T-cell (primary cell): ENCODE data around the gene AGBL3. TPM values are rescaled to one million over a fixed set of nuclear protein-coding genes. Genes with fewer than 3 reads are reported as not detected.

Experiments
- ATAC-seq, 4 experiments: fragments of 200-7000 bp in 3 of 4; fragments of 150-1000 bp in 1 of 4; cut with Tn5 transposase; replicated peaks in 1 of 4; 1 replicate in 3 of 4; 2 replicates in 1 of 4; pipeline ENCODE4 v1.10.0; 2021; ENCODE audit warnings: moderate library complexity in 3 of 4, mild to moderate bottlenecking in 2 of 4, moderate number of reproducible peaks in 1 of 4
- CTCF ChIA-PET, 2 donors: fragments of 300-600 bp; sonication (Branson Sonifier 250); formaldehyde crosslinking; loops; one replicate each; lab custom pipeline; 2022; ENCODE audit warnings: antibody characterized with exemption in 2 of 2; lab: Charles Lee
- POLR2A ChIA-PET, 2 donors: fragments of 300-600 bp; sonication (Branson Sonifier 250); formaldehyde crosslinking; loops; one replicate each; lab custom pipeline; 2022; ENCODE audit warnings: antibody characterized with exemption in 2 of 2; lab: Charles Lee
- DNase-seq, 35 experiments: peaks; one replicate each; pipeline versions ENCODE4 v3.0.0 to v3.0.0-alpha.2; 2013 to 2023
- H3K27ac ChIP-seq: one replicate; pipeline ENCODE4 v1.5.1; 2013; ENCODE audit warnings: low read length
- H3K27me3 ChIP-seq, 2 experiments: replicated peaks in 1 of 2; 1 replicate in 1 of 2; 2 replicates in 1 of 2; pipeline versions ENCODE4 v1.6.1 to v1.7.0; 2013; ENCODE audit warnings: low read length in 1 of 2, mixed read lengths in 1 of 2; ENCODE audit not compliant: control insufficient read depth in 2 of 2, insufficient read depth in 2 of 2; ENCODE audit errors: extremely low read depth in 1 of 2
- H3K36me3 ChIP-seq, 2 donors: 1 replicate in 1 of 2; 2 replicates in 1 of 2; pipeline versions ENCODE4 v1.6.1 to v1.7.0; 2013; ENCODE audit warnings: low read length in 1 of 2; ENCODE audit not compliant: control insufficient read depth in 2 of 2, insufficient read depth in 1 of 2; ENCODE audit errors: extremely low read depth in 1 of 2
- H3K4me1 ChIP-seq, 2 experiments: 1 replicate in 1 of 2; 2 replicates in 1 of 2; pipeline versions ENCODE4 v1.6.1 to v1.7.0; 2013; ENCODE audit warnings: low read length in 2 of 2, mixed read lengths in 1 of 2; ENCODE audit not compliant: insufficient read depth in 2 of 2, control insufficient read depth in 1 of 2; ENCODE audit errors: extremely low read depth in 1 of 2
- H3K4me3 ChIP-seq, 2 donors: 1 replicate in 1 of 2; 2 replicates in 1 of 2; pipeline versions ENCODE4 v1.5.1 to v1.7.0; 2013; ENCODE audit warnings: mild to moderate bottlenecking in 2 of 2, low read length in 1 of 2, moderate library complexity in 1 of 2; ENCODE audit not compliant: control insufficient read depth in 1 of 2; ENCODE audit errors: extremely low read depth in 1 of 2
- H3K9me3 ChIP-seq: 2 replicates; pipeline ENCODE4 v1.7.0; 2013
- H3K27ac Mint-ChIP-seq, 2 donors: one replicate each; pipeline ENCODE4 v1.8.0; 2020 to 2021; ENCODE audit warnings: mild to moderate bottlenecking in 2 of 2, mixed read lengths in 2 of 2
- H3K27me3 Mint-ChIP-seq, 2 donors: one replicate each; pipeline ENCODE4 v1.8.0; 2021 to 2022; ENCODE audit warnings: mixed read lengths in 2 of 2
- H3K36me3 Mint-ChIP-seq: one replicate; pipeline ENCODE4 v1.8.0; 2021; ENCODE audit warnings: mixed read lengths
- H3K4me1 Mint-ChIP-seq, 3 donors: one replicate each; pipeline ENCODE4 v1.8.0; 2020 to 2022; ENCODE audit warnings: mixed read lengths in 3 of 3, mild to moderate bottlenecking in 1 of 3
- H3K4me3 Mint-ChIP-seq, 3 donors: one replicate each; pipeline ENCODE4 v1.8.0; 2020 to 2022; ENCODE audit warnings: mild to moderate bottlenecking in 3 of 3, mixed read lengths in 3 of 3, moderate library complexity in 3 of 3
- H3K9me3 Mint-ChIP-seq, 3 donors: one replicate each; pipeline ENCODE4 v1.8.0; 2020 to 2022; ENCODE audit warnings: mixed read lengths in 3 of 3
- WGBS: methylation state at CpG from one replicate; pipeline ENCODE4 v1.1.5; 2013; ENCODE audit warnings: missing lambda C conversion rate; ENCODE audit not compliant: insufficient coverage; 5-methylcytosine and 5-hydroxymethylcytosine counted together
- total RNA-seq, 35 experiments: library from RNA in 6 of 35; stranded (reverse) in 6 of 35; fragments of 120-200 nt in 1 of 35; gene quantifications; one replicate each; pipeline versions ENCODE4 v1.2.1 to v1.2.4 and lab custom pipeline; 2013 to 2026

The AGBL3 gene
- total RNA-seq, 5 donors from 2014 or later (not counting 1 experiment from before 2014, with no cell fraction given) = 2.5 to 6.7 (median 3.5) TPM

GRCh38 chr7:135180122-135180521, 193.8 kb downstream of the AGBL3 start:
- ATAC-seq (no peak), DNase-seq (no peak)
- Histone ChIP-seq H3K4me1 (no peaks in the 10 kb centered on the region), H3K9me3 (peaks cover 7% of the 10 kb centered on the region), H3K36me3 (peaks cover 6 to 12% of the 10 kb centered on the region in 2 donors), H3K27me3 (no peaks in the 10 kb centered on the region), H3K4me3 (no peak overlapping the region), H3K27ac (no peak overlapping the region)
- ChIA-PET CTCF (interaction anchor here (0.6 to 0.9 kb wide), 2 partner anchors 11 to 16 kb away, joined by 3 to 4 read pairs; no protein-coding TSS in a partner anchor), POLR2A (no interaction called here)
- no peaks in the 10 kb centered on the region for H3K4me1 Mint-ChIP-seq
- H3K36me3 Mint-ChIP-seq = peaks cover 61% of the 10 kb centered on the region
- 86% methylated on average over 3 of the region's 5 CpGs for WGBS
- H3K27ac Mint-ChIP-seq = no peak overlapping the region
- no peak overlapping the region for H3K4me3 Mint-ChIP-seq
- peaks cover 11 to 37% (median 30%) of the 10 kb centered on the region in 3 donors for H3K9me3 Mint-ChIP-seq
- no peaks in the 10 kb centered on the region for H3K27me3 Mint-ChIP-seq

GRCh38 chr7:135181261-135181928, 195.1 kb downstream of the AGBL3 start:
- no peak for DNase-seq
- Mint-ChIP-seq H3K9me3 (peaks cover 11 to 37% (median 30%) of the 10 kb centered on the region in 3 donors), H3K4me3 (no peak overlapping the region), H3K27me3 (no peaks in the 10 kb centered on the region), H3K36me3 (peaks cover 72% of the 10 kb centered on the region), H3K4me1 (no peaks in the 10 kb centered on the region), H3K27ac (no peak overlapping the region)
- no peaks in the 10 kb centered on the region for H3K4me1 ChIP-seq
- no peaks in the 10 kb centered on the region for H3K27me3 ChIP-seq
- H3K27ac ChIP-seq = no peak overlapping the region
- H3K36me3 ChIP-seq = peaks cover 6 to 20% of the 10 kb centered on the region in 2 donors
- peaks cover 7% of the 10 kb centered on the region for H3K9me3 ChIP-seq
- ATAC-seq = no peak
- peak overlapping the region in 1 of 2 donors; percentile 29 for H3K4me3 ChIP-seq
- 80% methylated on average over 2 of the region's 3 CpGs for WGBS
- POLR2A ChIA-PET = interaction anchor here in 1 of 2 donors (0.6 kb wide), 1 partner anchor 21 kb away, joined by 3 read pairs; no protein-coding TSS in a partner anchor
- CTCF ChIA-PET = interaction anchor here in 1 of 2 donors (0.6 to 0.7 kb wide), 2 partner anchors 33 to 161 kb away, joined by 3 to 6 read pairs; no protein-coding TSS in a partner anchor

GRCh38 chr7:135181929-135182678, 195.8 kb downstream of the AGBL3 start:
- H3K4me3 Mint-ChIP-seq = no peak overlapping the region
- peaks cover 6 to 27% of the 10 kb centered on the region in 2 donors for H3K36me3 ChIP-seq
- no peaks in the 10 kb centered on the region for H3K27me3 ChIP-seq
- no peaks in the 10 kb centered on the region for H3K27me3 Mint-ChIP-seq
- WGBS = 96% methylated on average over 29 of the region's 31 CpGs
- no peak for ATAC-seq
- no peak overlapping the region for H3K27ac Mint-ChIP-seq
- H3K9me3 Mint-ChIP-seq = peaks cover 11 to 37% (median 30%) of the 10 kb centered on the region in 3 donors
- ChIA-PET POLR2A (no interaction called here), CTCF (no interaction called here)
- peaks cover 78% of the 10 kb centered on the region for H3K36me3 Mint-ChIP-seq
- DNase-seq = no peak
- H3K4me3 ChIP-seq = peak overlapping the region in 1 of 2 donors; percentile 29
- H3K4me1 Mint-ChIP-seq = no peaks in the 10 kb centered on the region
- H3K9me3 ChIP-seq = peaks cover 7% of the 10 kb centered on the region
- no peaks in the 10 kb centered on the region for H3K4me1 ChIP-seq
- no peak overlapping the region for H3K27ac ChIP-seq

- Histone ChIP-seq H3K9me3 (peaks cover 7% of the 10 kb centered on the region), H3K4me1 (no peaks in the 10 kb centered on the region), H3K4me3 (no peak overlapping the region), H3K27me3 (no peaks in the 10 kb centered on the region), H3K27ac (no peak overlapping the region), H3K36me3 (peaks cover 6 to 38% of the 10 kb centered on the region in 2 donors)
- DNase-seq = no peak
- Mint-ChIP-seq H3K27me3 (no peaks in the 10 kb centered on the region), H3K9me3 (peaks cover 11 to 36% (median 30%) of the 10 kb centered on the region in 3 donors), H3K4me3 (no peak overlapping the region), H3K4me1 (no peaks in the 10 kb centered on the region), H3K27ac (no peak overlapping the region), H3K36me3 (peaks cover 86% of the 10 kb centered on the region)
- POLR2A ChIA-PET = no interaction called here
- 90% methylated on average over 4 of the region's 7 CpGs for WGBS
- ATAC-seq = no peak
- CTCF ChIA-PET = no interaction called here
Measured at GRCh38 chr7:135183478-135183877, 197.2 kb downstream of the AGBL3 start.

- no peak for DNase-seq
- Mint-ChIP-seq H3K9me3 (peaks cover 11 to 29% (median 26%) of the 10 kb centered on the region in 3 donors), H3K27me3 (no peaks in the 10 kb centered on the region), H3K4me3 (no peak overlapping the region), H3K27ac (no peak overlapping the region), H3K36me3 (peaks cover 85% of the 10 kb centered on the region), H3K4me1 (no peaks in the 10 kb centered on the region)
- Histone ChIP-seq H3K4me3 (no peak overlapping the region), H3K4me1 (no peaks in the 10 kb centered on the region), H3K9me3 (peaks cover 3% of the 10 kb centered on the region), H3K27me3 (no peaks in the 10 kb centered on the region), H3K36me3 (peaks cover 6 to 47% of the 10 kb centered on the region in 2 donors), H3K27ac (no peak overlapping the region)
- ChIA-PET POLR2A (interaction anchor here (0.6 to 0.8 kb wide), 3 partner anchors 15 to 30 kb away, joined by 3 to 4 read pairs (median 3); no protein-coding TSS in a partner anchor), CTCF (no interaction called here)
- WGBS = 83% methylated on average over 1 of the region's 5 CpGs
- peak in 1 of 4 experiments; percentile 16 for ATAC-seq
Measured at GRCh38 chr7:135184254-135184841, 198.0 kb downstream of the AGBL3 start.
